ENCODE data around the gene TMC1. TPM values are rescaled to one million over a fixed set of nuclear protein-coding genes. Genes with fewer than 3 reads are reported as not detected.

TMC1 gene
- total RNA-seq, 1 experiment from 2014 or later, result 0.36 TPM

GRCh38 chr9:72675586-72675985 is 154.2 kb downstream of the TMC1 start:
- in situ Hi-C loops (cut with HindIII; ENCODE audit: low pct_unique_long_range_greater_than_20kb, low sequenced_read_pairs) (no loop called here), intact Hi-C loops (cut with micrococcal nuclease; ENCODE audit: unreplicated experiment) (no loop called here)
- H3K4me1 ChIP-seq (ENCODE audit: control insufficient read depth, insufficient read depth, low read length), result no peaks in the 10 kb centered on the region
- H3K27ac ChIP-seq (ENCODE audit: low read length), result no peak overlapping the region
- ATAC-seq (no peak), DNase-seq (ENCODE audit: low read depth, low spot score) (no peak)
- no peaks in the 10 kb centered on the region for H3K9me3 ChIP-seq (ENCODE audit: control insufficient read depth, insufficient read depth, low read depth, low read length)
- no TSS peak for BruUV-seq (replicated peaks)
- H3K27me3 ChIP-seq (ENCODE audit: control insufficient read depth, insufficient read depth, low read length), result no peaks in the 10 kb centered on the region
- ChIA-PET CTCF (no interaction called here), POLR2A (no interaction called here)
- H3K36me3 ChIP-seq (ENCODE audit: control insufficient read depth, insufficient read depth, low read length), result no peaks in the 10 kb centered on the region
- H3K4me3 ChIP-seq (ENCODE audit: low read depth in 2 of 2, low read length in 2 of 2), result no peak overlapping the region
- TF ChIP-seq CTCF (IDR thresholded peaks at IDR 0.05) (no peak), TCF7L2 (IDR thresholded peaks at IDR 0.05; ENCODE audit: low read depth, low read length) (no peak), REST (IDR thresholded peaks at IDR 0.05; ENCODE audit: insufficient read depth in 1 of 2, low read depth in 2 of 2, low read length in 1 of 2) (no peak), POLR2AphosphoS5 (IDR thresholded peaks at IDR 0.05; ENCODE audit: low read depth, low read length) (no peak), SIN3A (IDR thresholded peaks at IDR 0.05; ENCODE audit: borderline replicate concordance, insufficient read depth, low read depth, low read length) (no peak)

- BruUV-seq (replicated peaks), result no TSS peak
- ATAC-seq, result no peak
- POLR2A ChIA-PET, result no interaction called here
Observed at GRCh38 chr9:72680593-72681282, 159.3 kb downstream of the TMC1 start.

More at GRCh38 chr9:72680593-72681282, 159.3 kb downstream of the TMC1 start:
- in situ Hi-C loops (cut with HindIII; ENCODE audit: low pct_unique_long_range_greater_than_20kb, low sequenced_read_pairs) (no loop called here), intact Hi-C loops (cut with micrococcal nuclease; ENCODE audit: unreplicated experiment) (no loop called here)
- H3K4me1 ChIP-seq (ENCODE audit: control insufficient read depth, insufficient read depth, low read length), result no peaks in the 10 kb centered on the region
- no peaks in the 10 kb centered on the region for H3K9me3 ChIP-seq (ENCODE audit: control insufficient read depth, insufficient read depth, low read depth, low read length)
- H3K27me3 ChIP-seq (ENCODE audit: control insufficient read depth, insufficient read depth, low read length), result no peaks in the 10 kb centered on the region
- TF ChIP-seq SIN3A (IDR thresholded peaks at IDR 0.05; ENCODE audit: borderline replicate concordance, insufficient read depth, low read depth, low read length), result no peak
- no peak for TF ChIP-seq TCF7L2 (IDR thresholded peaks at IDR 0.05; ENCODE audit: low read depth, low read length)
- no peak for TF ChIP-seq REST (IDR thresholded peaks at IDR 0.05; ENCODE audit: insufficient read depth in 1 of 2, low read depth in 2 of 2, low read length in 1 of 2)
- TF ChIP-seq CTCF (IDR thresholded peaks at IDR 0.05), result no peak
- TF ChIP-seq POLR2AphosphoS5 (IDR thresholded peaks at IDR 0.05; ENCODE audit: low read depth, low read length), result no peak
- no peaks in the 10 kb centered on the region for H3K36me3 ChIP-seq (ENCODE audit: control insufficient read depth, insufficient read depth, low read length)
- no peak overlapping the region for H3K27ac ChIP-seq (ENCODE audit: low read length)
- CTCF ChIA-PET, result no interaction called here
- no peak for DNase-seq (ENCODE audit: low read depth, low spot score)
- no peak overlapping the region for H3K4me3 ChIP-seq (ENCODE audit: low read depth in 2 of 2, low read length in 2 of 2)

Measured in Panc1 (cell line).